K562 (cell line): ENCODE measurements around the gene XPO4. TPM values are rescaled to one million over a fixed set of nuclear protein-coding genes. Genes with fewer than 3 reads are reported as not detected.

Experiments used
- ATAC-seq: fragments of 200-7000 bp; cut with Tn5 transposase; 3 replicates; pipeline ENCODE4 v1.9.1; 2020; ENCODE audit warnings: moderate library complexity
- BruUV-seq: library from RNA; stranded (reverse); fragments of 400-500 nt; replicated peaks from 2 replicates; lab custom pipeline; 2021; lab: Mats Ljungman, UMichigan
- CTCF ChIA-PET: fragments of 300-600 bp; formaldehyde crosslinking; extraction: SDS; loops from one replicate; lab custom pipeline; 2021; ENCODE audit warnings: low intra/inter-chr PET ratio; lab: Yijun Ruan, JAX
- POLR2A ChIA-PET: fragments of 300-600, 350-650 bp; sonication (Branson Sonifier 250); formaldehyde crosslinking; extraction: SDS; loops from one replicate; lab custom pipeline; 2021; ENCODE audit warnings: antibody characterized with exemption, inconsistent platforms; lab: Yijun Ruan, JAX
- DNase-seq, 4 experiments: peaks; one replicate each; pipeline versions ENCODE4 v3.0.0 to v3.0.0-alpha.2; 2011 to 2018; ENCODE audit warnings: low spot score in 3 of 4, mixed read lengths in 3 of 4; ENCODE audit errors: extremely low read depth in 1 of 4
- FAIRE-seq: peaks from 2 replicates; lab custom pipeline; 2011; peaks lifted over from hg19 to GRCh38; lab: Jason Lieb, UNC
- H2AFZ ChIP-seq: 2 replicates; pipeline ENCODE4 v1.6.0; 2011; ENCODE audit warnings: low read depth, low read length, control low read depth, inconsistent platforms
- H3K27ac ChIP-seq: fragments of 200-600 bp; 3 replicates; pipeline ENCODE4 v1.8.0; 2011; ENCODE audit warnings: low read depth, mild to moderate bottlenecking, control low read depth, inconsistent platforms, low read length, moderate library complexity, mixed read lengths; ENCODE audit errors: extremely low read depth
- H3K27me3 ChIP-seq, 2 experiments: fragments of 300-600 bp in 1 of 2; 2 replicates in 1 of 2; 3 replicates in 1 of 2; pipeline versions ENCODE4 v1.6.0 to v1.8.0; 2011; ENCODE audit warnings: inconsistent platforms in 2 of 2, low read length in 2 of 2, mild to moderate bottlenecking in 1 of 2, mixed read lengths in 1 of 2, moderate library complexity in 1 of 2; ENCODE audit not compliant: control insufficient read depth in 2 of 2, insufficient read depth in 2 of 2
- H3K36me3 ChIP-seq: fragments of 300-600 bp; 3 replicates; pipeline ENCODE4 v1.8.0; 2011; ENCODE audit warnings: mild to moderate bottlenecking, low read length, inconsistent platforms; ENCODE audit not compliant: control insufficient read depth, insufficient read depth
- H3K4me1 ChIP-seq, 2 experiments: fragments of 200-600 bp in 1 of 2; replicated peaks in 1 of 2; 2 replicates in 1 of 2; 3 replicates in 1 of 2; pipeline versions ENCODE4 v1.5.1 to v1.8.0; 2011; ENCODE audit warnings: inconsistent platforms in 2 of 2, low read length in 2 of 2, mild to moderate bottlenecking in 1 of 2, mixed read lengths in 1 of 2, moderate library complexity in 1 of 2; ENCODE audit not compliant: control insufficient read depth in 2 of 2, insufficient read depth in 2 of 2
- H3K4me2 ChIP-seq: 2 replicates; pipeline ENCODE4 v1.6.1; 2011; ENCODE audit warnings: low read length, control low read depth, inconsistent platforms, mixed read lengths; ENCODE audit not compliant: insufficient read depth
- H3K4me3 ChIP-seq: fragments of 200-600 bp; sonication (generic), shearing (Covaris generic); 2 replicates; pipeline ENCODE4 v1.5.1; 2016; ENCODE audit warnings: control low read depth, inconsistent platforms
- H3K79me2 ChIP-seq: fragments of 200-600 bp; 3 replicates; pipeline ENCODE4 v1.8.0; 2011; ENCODE audit warnings: low read length, inconsistent platforms; ENCODE audit not compliant: control insufficient read depth, insufficient read depth
- H3K9ac ChIP-seq, 2 experiments: 2 replicates each; pipeline versions ENCODE4 v1.6.0 to v1.6.1; 2011; ENCODE audit warnings: low read depth in 2 of 2, low read length in 2 of 2, control low read depth in 1 of 2, inconsistent platforms in 1 of 2, mild to moderate bottlenecking in 1 of 2, mixed read lengths in 1 of 2; ENCODE audit not compliant: insufficient read depth in 1 of 2
- H3K9me1 ChIP-seq: one replicate; pipeline ENCODE4 v1.6.0; 2011; ENCODE audit warnings: inconsistent platforms, mild to moderate bottlenecking, low read length, moderate library complexity; ENCODE audit not compliant: control insufficient read depth, insufficient read depth
- H3K9me3 ChIP-seq: replicated peaks from 2 replicates; pipeline ENCODE4 v1.5.1; 2011; ENCODE audit warnings: low read depth, low read length, inconsistent platforms; ENCODE audit not compliant: control insufficient read depth, insufficient read depth
- H4K20me1 ChIP-seq: replicated peaks from 2 replicates; pipeline ENCODE4 v1.6.1; 2011; ENCODE audit warnings: low read length, inconsistent platforms, mixed read lengths; ENCODE audit not compliant: control insufficient read depth, insufficient read depth
- CEBPG ChIP-seq, 3 experiments: fragments of 200-800 bp in 1 of 3; sonication (Bioruptor generic) in 1 of 3; sonication (generic) in 1 of 3; formaldehyde crosslinking in 1 of 3; IDR thresholded peaks in 2 of 3; conservative IDR thresholded peaks in 1 of 3; 2 replicates each; pipeline versions ENCODE4 v1.6.1 to v1.8.0; 2016 to 2022; ENCODE audit warnings: missing compliant biosample characterization in 2 of 3, missing genetic modification characterization in 2 of 3, mild to moderate bottlenecking in 1 of 3, missing genetic modification reagents in 1 of 3
- SRSF9 ChIP-seq: fragments of 200-400 bp; formaldehyde crosslinking; IDR thresholded peaks from 2 replicates; pipeline ENCODE4 v1.6.1; 2017; ENCODE audit warnings: low read depth, low read length, borderline replicate concordance
- STAG1 ChIP-seq: sonication (generic); formaldehyde crosslinking; IDR thresholded peaks from 2 replicates; pipeline ENCODE4 v1.5.0; 2020; ENCODE audit warnings: missing genetic modification reagents, borderline replicate concordance
- TAF9B ChIP-seq: fragments of 450-650 bp; IDR thresholded peaks from 2 replicates; pipeline ENCODE4 v1.6.1; 2018; ENCODE audit warnings: mild to moderate bottlenecking; ENCODE audit not compliant: partially characterized antibody
- XRCC5 ChIP-seq: fragments of 200-400 bp; formaldehyde crosslinking; IDR thresholded peaks from 2 replicates; pipeline ENCODE4 v1.6.1; 2017; ENCODE audit warnings: low read depth, mild to moderate bottlenecking, low read length
- ZNF12 ChIP-seq: sonication (generic); formaldehyde crosslinking; IDR thresholded peaks from 2 replicates; pipeline ENCODE4 v1.4.0; 2020; ENCODE audit warnings: mild to moderate bottlenecking, missing genetic modification reagents
- ZNF431 ChIP-seq: sonication (generic); formaldehyde crosslinking; IDR thresholded peaks from 2 replicates; pipeline ENCODE4 v1.8.0; 2022; ENCODE audit warnings: mild to moderate bottlenecking, missing genetic modification reagents
- WGBS: fragments of 100-300 bp; shearing (Covaris generic); methylation state at CpG from one replicate; pipeline ENCODE4 v1.1.6; 2016; ENCODE audit warnings: low coverage, mixed read lengths; ENCODE audit not compliant: insufficient coverage; ENCODE audit errors: missing lambda C conversion rate; 5-methylcytosine and 5-hydroxymethylcytosine counted together
- in situ Hi-C: fragments of 300-500 bp; cut with MboI; formaldehyde crosslinking; loops from 4 replicates; pipeline ENCODE4 v1.15.0; 2018; ENCODE audit warnings: inconsistent platforms, mixed read lengths
- intact Hi-C: fragments of 100-400 bp; cut with micrococcal nuclease; formaldehyde crosslinking; loops from 2 replicates; pipeline ENCODE4 v1.14.2; 2022
- polyA plus RNA-seq, 8 experiments: library from polyadenylated mRNA; depleted of rRNA in 4 of 8; stranded (reverse) in 5 of 8; unstranded in 3 of 8; fragments of >200 nt; fragmentation: Nextera tagmentation in 2 of 8; fragmentation: Illumina TruSeq in 1 of 8; extraction: Ambion mirVana in 2 of 8; extraction: Trizol in 1 of 8; gene quantifications; 2 replicates each; pipeline versions ENCODE4 v1.2.1 to v1.2.3, GENCODE V29; 2011 to 2014; ENCODE audit warnings: inconsistent platforms in 1 of 8, missing spikeins in 1 of 8
- total RNA-seq, 7 experiments: library from RNA; depleted of rRNA in 6 of 7; stranded (reverse); fragments of >200 nt in 6 of 7; fragmentation: Illumina TruSeq in 2 of 7; extraction: Trizol in 2 of 7; gene quantifications; 2 replicates each; pipeline versions ENCODE4 v1.2.1 to v1.2.3, GENCODE V29; 2011 to 2021; ENCODE audit warnings: low replicate concordance in 1 of 7
- TF ChIP-seq, protein P1 (sequence below): fragments of 450-650 bp; IDR thresholded peaks from 2 replicates; pipeline ENCODE4 v1.6.1; 2016; ENCODE audit warnings: low read depth, mild to moderate bottlenecking, moderate library complexity
- TF ChIP-seq, protein P2 (sequence below): fragments of 250-450 bp; sonication (Bioruptor Pico); IDR thresholded peaks from 2 replicates; pipeline ENCODE4 v1.8.0; 2021; ENCODE audit warnings: moderate library complexity, mild to moderate bottlenecking, inconsistent platforms

The XPO4 gene
- total and polyA plus RNA-seq, 9 of the 15 experiments (the other 6 are each of a cell fraction or from before 2014, with no cell fraction given), result 5.5 to 25.1 (median 17.5) TPM

DNA sequence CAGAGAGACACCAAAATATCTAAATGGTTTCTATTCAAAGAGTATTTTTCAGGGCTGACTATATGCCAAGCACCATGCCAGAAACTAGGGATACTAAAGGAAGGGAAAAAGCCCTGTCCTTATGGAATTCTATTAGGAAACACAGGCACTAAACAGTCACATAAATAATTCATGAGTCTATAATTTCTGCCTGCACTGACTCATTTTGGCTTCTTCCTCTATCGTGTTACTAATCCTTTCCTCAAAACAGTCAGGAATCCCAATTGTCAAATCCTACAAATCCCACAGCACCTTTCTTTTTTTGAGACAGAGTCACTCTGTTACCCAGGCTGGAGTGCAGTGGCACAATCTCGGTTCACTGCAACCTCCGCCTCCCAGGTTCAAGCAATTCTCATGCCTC, 29.2 kb downstream of the XPO4 start:
- POLR2A ChIA-PET, result no interaction called here
- no peak overlapping the region for H3K4me2 ChIP-seq
- intact Hi-C loops (no loop called here), in situ Hi-C loops (no loop called here)
- no peak overlapping the region for H3K27ac ChIP-seq
- H3K79me2 ChIP-seq, result peaks cover 98% of the 10 kb centered on the region
- BruUV-seq, result no TSS peak
- DNase-seq, result no peak
- TF ChIP-seq XRCC5, result no peak
- no peak for TF ChIP-seq ZNF431 (CRISPR knock-in tag)
- no peak for TF ChIP-seq SRSF9
- no peak for TF ChIP-seq ZNF12
- no peak for TF ChIP-seq STAG1 (CRISPR knock-in tag)
- TF ChIP-seq, protein P1, sequence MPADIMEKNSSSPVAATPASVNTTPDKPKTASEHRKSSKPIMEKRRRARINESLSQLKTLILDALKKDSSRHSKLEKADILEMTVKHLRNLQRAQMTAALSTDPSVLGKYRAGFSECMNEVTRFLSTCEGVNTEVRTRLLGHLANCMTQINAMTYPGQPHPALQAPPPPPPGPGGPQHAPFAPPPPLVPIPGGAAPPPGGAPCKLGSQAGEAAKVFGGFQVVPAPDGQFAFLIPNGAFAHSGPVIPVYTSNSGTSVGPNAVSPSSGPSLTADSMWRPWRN, result no peak
- TF ChIP-seq CEBPG (CRISPR knock-in tag; IDR thresholded peaks at IDR 0.05), result no peak
- no peak for TF ChIP-seq CEBPG (tag; conservative IDR thresholded peaks at IDR 0.05 in 1 of 2, IDR thresholded peaks at IDR 0.05 in 1 of 2)
- TF ChIP-seq, protein P2, sequence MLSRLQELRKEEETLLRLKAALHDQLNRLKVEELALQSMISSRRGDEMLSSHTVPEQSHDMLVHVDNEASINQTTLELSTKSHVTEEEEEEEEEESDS (CRISPR knock-in tag), result no peak
- no peak for TF ChIP-seq TAF9B
- CTCF ChIA-PET, result interaction anchor here (0.6 kb wide), 1 partner anchor 373 kb away, joined by 7 read pairs; no protein-coding TSS in a partner anchor
- no peak overlapping the region for H2AFZ ChIP-seq
- H3K9me3 ChIP-seq, result peaks cover 2% of the 10 kb centered on the region; the same call in 1 of the 2 replicates
- H4K20me1 ChIP-seq, result no peaks in the 10 kb centered on the region; the same call in 1 of the 2 replicates
- ATAC-seq, result no peak
- no peak overlapping the region for H3K4me3 ChIP-seq
- WGBS, result 67% methylated on average over 3 of the region's 3 CpGs
- H3K9ac ChIP-seq, result no peak overlapping the region
- 0 out of 3 replicates have a peak, but pooled peaks cover 2% of the 10 kb centered on the region for H3K36me3 ChIP-seq
- no peaks in the 10 kb centered on the region for H3K9me1 ChIP-seq
- H3K27me3 ChIP-seq, result no peaks in the 10 kb centered on the region
- H3K4me1 ChIP-seq, result peaks cover 0 to 6% of the 10 kb centered on the region in 2 experiments; a peak in 2 of 5 replicates
- FAIRE-seq, result no peak
